Measurements from ENCODE around the gene AXIN1.
"Not testable (repeated sequence)": the region's sequence is repeated elsewhere in the genome, so short reads cannot be mapped to it uniquely, and the experiment has no call there.

Gene AXIN1

DNA sequence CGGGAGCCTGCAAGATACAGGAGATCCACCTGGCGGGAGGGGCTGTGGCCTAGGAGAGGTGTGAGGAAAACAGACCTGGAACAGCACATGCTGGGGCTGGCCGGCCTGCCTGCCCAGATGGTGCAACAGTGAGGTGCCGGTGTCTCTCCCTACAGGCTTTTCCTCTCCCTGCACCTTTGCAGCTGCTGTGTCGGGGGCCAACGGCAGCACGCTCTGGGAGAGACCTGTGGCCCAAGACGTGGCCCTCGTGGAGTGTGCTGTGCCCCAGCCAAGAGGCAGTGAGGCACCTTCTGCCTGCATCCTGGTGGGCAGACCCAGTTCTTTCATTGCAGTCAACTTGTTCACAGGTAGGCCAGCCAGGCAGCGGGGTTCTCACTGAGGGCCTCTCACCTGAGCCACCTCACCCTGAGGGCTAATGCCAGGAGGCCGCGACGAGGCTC lies 92.7 kb downstream of the AXIN1 start:
- FAIRE-seq: no peak
- TF ChIP-seq POLR2A (IDR thresholded peaks at IDR 0.05; ENCODE audit: low read depth, low read length) (no peak), POLR2AphosphoS5 (IDR thresholded peaks at IDR 0.05; ENCODE audit: low read depth, low read length) (no peak), TAF1 (IDR thresholded peaks at IDR 0.05; ENCODE audit: borderline replicate concordance, low read depth, low read length) (no peak)
- DNase-seq (ENCODE audit: insufficient read length): no peak

DNA sequence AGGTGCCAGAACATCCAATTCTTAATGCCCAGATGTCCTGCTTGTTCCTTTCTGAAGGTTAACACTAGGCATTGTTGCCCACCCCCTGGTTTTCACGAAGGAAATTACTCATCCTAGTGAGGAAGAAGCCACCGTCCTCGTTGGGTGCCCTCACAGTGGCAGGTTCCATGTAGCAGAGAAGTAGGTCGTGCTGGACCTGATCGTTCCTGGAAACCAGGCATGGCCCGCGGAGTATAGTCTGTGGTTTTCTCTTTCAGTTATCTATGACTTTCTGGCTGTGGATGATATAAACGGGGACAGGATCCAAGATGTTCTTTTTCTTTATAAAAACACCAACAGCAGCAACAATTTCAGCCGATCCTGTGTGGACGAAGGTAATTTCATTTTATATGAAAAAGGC lies 93.3 kb downstream of the AXIN1 start:
- DNase-seq (ENCODE audit: insufficient read length) (no peak), FAIRE-seq (no peak)
- TF ChIP-seq TAF1 (IDR thresholded peaks at IDR 0.05; ENCODE audit: borderline replicate concordance, low read depth, low read length): no peak
- TF ChIP-seq POLR2A (IDR thresholded peaks at IDR 0.05; ENCODE audit: low read depth, low read length): no peak
- TF ChIP-seq POLR2AphosphoS5 (IDR thresholded peaks at IDR 0.05; ENCODE audit: low read depth, low read length): no peak

DNA sequence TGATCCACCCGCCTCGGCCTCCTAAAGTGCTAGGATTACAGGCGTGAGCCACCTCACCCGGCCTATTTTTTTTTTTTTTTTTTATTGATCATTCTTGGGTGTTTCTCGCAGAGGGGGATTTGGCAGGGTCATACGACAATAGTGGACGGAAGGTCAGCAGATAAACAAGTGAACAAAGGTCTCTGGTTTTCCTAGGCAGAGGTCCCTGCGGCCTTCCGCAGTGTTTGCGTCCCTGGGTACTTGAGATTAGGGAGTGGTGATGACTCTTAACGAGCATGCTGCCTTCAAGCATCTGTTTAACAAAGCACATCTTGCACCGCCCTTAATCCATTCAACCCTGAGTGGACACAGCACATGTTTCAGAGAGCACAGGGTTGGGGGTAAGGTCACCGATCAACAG lies 94.4 kb downstream of the AXIN1 start:
- not testable (repeated sequence) for DNase-seq (ENCODE audit: insufficient read length); FAIRE-seq

DNA sequence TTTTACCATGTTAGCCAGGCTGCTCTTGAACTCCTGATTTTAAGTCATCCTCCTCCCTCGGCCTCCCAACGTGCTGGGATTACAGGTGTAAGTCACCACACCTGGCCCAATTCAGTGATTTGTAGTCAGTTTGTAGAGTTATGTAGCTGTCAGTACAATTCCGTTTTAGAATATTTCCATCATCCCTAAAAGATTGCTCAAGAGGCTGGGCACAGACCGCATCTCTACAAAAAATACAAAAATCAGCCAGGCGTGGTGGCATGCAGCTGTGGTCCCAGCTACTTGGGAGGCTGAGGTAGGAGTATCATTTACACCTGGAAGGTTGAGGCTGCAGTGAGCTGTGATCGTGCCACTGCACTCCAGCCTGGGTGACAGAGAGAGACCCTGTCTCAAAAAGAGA lies 97.3 kb downstream of the AXIN1 start:
- FAIRE-seq: no peak
- no peak for DNase-seq (ENCODE audit: insufficient read length)
- TF ChIP-seq POLR2AphosphoS5 (IDR thresholded peaks at IDR 0.05; ENCODE audit: low read depth, low read length): no peak
- TF ChIP-seq POLR2A (IDR thresholded peaks at IDR 0.05; ENCODE audit: low read depth, low read length): no peak
- no peak for TF ChIP-seq TAF1 (IDR thresholded peaks at IDR 0.05; ENCODE audit: borderline replicate concordance, low read depth, low read length)

DNA sequence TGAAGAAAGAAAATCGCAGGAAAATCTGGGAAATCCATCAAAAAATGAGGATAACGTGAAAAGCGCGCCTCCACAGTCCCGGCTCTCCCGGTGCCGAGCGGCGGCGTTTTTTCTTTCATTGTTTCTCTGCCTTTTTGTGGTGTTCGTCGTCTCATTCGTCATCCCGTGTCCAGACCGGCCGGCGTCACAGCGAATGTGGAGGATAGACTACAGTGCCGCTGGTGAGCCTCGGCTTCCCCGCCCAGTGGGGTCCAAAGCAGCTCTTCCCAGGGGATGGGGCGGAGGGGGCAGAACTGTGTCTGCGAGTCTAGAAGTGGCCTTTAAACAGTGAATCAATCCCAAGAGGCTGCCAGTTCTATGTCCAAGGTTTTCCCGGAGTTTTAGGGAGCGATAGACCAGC lies 98.1 kb downstream of the AXIN1 start:
- TF ChIP-seq POLR2A (IDR thresholded peaks at IDR 0.05; ENCODE audit: low read depth, low read length) (no peak), TAF1 (IDR thresholded peaks at IDR 0.05; ENCODE audit: borderline replicate concordance, low read depth, low read length) (no peak), POLR2AphosphoS5 (IDR thresholded peaks at IDR 0.05; ENCODE audit: low read depth, low read length) (no peak)
- no peak for DNase-seq (ENCODE audit: insufficient read length)
- FAIRE-seq: no peak

DNA sequence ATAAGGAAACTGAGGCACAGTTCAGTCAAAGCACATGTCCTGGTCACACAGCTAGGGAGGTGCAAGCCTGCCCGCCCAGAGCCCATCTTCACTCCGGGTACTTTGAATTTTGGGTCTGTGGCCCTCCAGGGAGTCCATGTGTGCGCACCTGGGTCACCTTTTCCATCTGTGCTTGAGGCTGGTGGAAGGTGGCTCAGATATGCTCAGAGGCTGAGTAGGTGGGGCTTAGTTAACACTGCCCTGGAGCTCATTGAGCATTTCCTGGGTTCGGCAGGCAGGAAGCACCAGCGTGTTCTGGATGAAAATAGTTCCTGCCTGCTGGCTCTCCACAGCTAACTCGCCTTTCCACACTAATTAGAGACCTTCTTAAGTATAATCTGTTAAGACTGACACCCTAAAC lies 98.7 kb downstream of the AXIN1 start:
- TF ChIP-seq POLR2AphosphoS5 (IDR thresholded peaks at IDR 0.05; ENCODE audit: low read depth, low read length): no peak
- no peak for TF ChIP-seq POLR2A (IDR thresholded peaks at IDR 0.05; ENCODE audit: low read depth, low read length)
- TF ChIP-seq TAF1 (IDR thresholded peaks at IDR 0.05; ENCODE audit: borderline replicate concordance, low read depth, low read length): no peak
- no peak for FAIRE-seq

DNA sequence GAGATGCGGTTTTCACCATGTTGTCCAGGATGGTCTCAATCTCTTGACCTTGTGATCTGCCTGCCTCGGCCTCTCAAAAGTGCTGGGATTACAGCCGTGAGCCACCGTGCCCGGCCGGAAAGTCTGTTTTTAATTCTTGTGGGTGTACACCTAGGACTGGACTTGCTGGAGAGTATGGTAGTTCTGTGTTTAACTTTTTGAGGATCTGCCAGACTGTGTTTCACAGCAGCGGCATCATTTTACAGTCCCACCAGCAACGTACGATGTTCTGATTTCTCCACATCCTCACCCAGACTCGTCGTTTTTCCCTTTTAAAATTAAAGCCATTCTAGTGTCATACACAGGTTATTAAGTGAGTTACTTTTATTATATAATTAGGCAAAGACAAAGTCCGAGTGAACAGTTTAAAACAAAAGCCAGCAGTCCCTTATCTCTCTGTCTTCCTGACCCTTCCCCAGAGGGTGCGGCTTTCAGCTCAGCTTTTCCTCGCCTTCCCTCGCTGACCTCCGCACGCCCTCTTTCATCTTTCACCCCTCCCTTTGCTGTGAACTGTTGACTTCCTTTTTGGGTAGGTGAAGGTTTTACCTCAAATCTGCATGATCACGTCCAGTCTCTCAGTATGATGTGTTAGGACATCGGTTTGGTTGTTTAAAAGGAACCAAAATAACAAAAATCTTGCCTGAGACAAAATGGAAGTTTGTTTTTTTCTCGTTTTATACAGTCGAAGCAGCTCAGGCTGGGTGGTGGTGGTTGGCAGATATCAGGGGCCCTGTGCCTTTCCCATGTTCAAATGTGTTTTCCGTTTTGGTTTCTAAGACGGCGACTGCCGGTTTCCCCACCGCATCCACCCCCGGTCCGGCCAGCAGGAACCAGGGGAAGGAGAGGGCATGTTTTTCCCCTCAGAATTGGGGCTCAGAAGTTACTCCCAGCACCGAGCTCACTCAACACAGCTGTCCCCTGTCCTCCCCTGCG lies 99.9 kb downstream of the AXIN1 start:
- FAIRE-seq (peak; percentile 88), DNase-seq (ENCODE audit: insufficient read length) (peak; percentile 63)

More for the DNA sequence above, 98.7 kb downstream of the AXIN1 start:
- DNase-seq (ENCODE audit: insufficient read length): no peak

DNA sequence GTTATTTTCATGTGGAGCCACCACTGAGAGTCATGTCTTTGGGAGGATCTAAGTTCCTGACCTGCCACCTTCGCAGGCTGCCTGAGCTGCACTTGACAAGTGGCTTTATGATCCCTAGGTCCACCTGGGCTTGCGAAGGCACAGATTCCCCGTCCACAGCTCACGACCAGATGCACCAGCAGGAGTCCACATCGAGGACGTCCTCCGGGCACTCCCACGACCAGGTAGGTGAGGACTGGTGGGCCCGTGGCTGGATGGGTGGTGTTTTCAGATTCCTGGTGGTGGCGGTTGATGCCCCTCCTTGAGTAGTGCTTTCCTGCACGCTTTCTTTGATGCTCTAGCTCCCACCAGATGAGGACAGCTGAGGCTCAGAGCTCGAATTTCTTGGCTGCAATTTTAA lies 103.1 kb downstream of the AXIN1 start:
- no peak for TF ChIP-seq POLR2AphosphoS5 (IDR thresholded peaks at IDR 0.05; ENCODE audit: low read depth, low read length)
- TF ChIP-seq TAF1 (IDR thresholded peaks at IDR 0.05; ENCODE audit: borderline replicate concordance, low read depth, low read length): no peak
- no peak for TF ChIP-seq POLR2A (IDR thresholded peaks at IDR 0.05; ENCODE audit: low read depth, low read length)
- DNase-seq (ENCODE audit: insufficient read length): no peak
- no peak for FAIRE-seq

More for the DNA sequence above, 99.9 kb downstream of the AXIN1 start:
- no peak for TF ChIP-seq POLR2A (IDR thresholded peaks at IDR 0.05; ENCODE audit: low read depth, low read length)
- no peak for TF ChIP-seq POLR2AphosphoS5 (IDR thresholded peaks at IDR 0.05; ENCODE audit: low read depth, low read length)
- TF ChIP-seq TAF1 (IDR thresholded peaks at IDR 0.05; ENCODE audit: borderline replicate concordance, low read depth, low read length): no peak

DNA sequence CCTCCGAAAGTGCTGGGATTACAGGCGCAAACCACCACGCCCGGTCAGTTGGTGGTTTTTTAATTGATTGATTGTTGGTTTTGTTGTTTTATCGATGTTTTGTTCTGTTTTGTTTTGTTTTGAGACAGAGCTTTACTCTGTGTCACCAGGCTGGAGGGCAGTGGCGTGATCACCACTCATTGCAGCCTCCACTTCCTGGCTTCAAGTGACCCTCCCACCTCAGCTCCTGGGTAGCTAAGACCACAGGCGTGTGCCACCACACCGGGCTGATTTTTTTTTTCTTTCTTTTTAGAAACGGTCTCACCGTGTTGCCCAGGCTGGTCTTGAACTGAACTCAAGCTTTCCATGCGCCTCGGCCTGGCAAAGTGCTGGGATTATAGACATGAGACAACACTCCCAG lies 105.5 kb downstream of the AXIN1 start:
- no peak for DNase-seq (ENCODE audit: insufficient read length)
- TF ChIP-seq TAF1 (IDR thresholded peaks at IDR 0.05; ENCODE audit: borderline replicate concordance, low read depth, low read length) (no peak), POLR2A (IDR thresholded peaks at IDR 0.05; ENCODE audit: low read depth, low read length) (no peak), POLR2AphosphoS5 (IDR thresholded peaks at IDR 0.05; ENCODE audit: low read depth, low read length) (no peak)
- FAIRE-seq: no peak

DNA sequence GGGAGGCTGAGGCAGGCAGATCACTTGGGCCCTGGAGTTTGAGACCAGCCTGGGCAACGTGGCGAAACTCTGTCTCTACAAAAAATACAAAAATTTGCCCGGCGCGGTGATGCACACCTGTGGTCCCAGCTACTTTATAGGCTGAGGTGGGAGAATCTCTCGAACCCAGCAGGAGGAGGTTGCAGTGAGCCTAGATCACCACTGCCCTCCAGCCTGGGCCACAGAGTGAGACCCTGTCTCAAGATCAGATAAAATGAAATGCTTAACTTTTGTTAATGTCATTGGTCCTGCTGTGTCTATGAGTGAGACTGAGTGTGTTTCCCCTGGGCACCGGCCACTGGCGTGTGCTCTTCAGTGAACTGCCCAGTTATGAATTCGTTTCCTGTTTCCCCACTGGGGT lies 107.4 kb downstream of the AXIN1 start:
- no peak for TF ChIP-seq POLR2A (IDR thresholded peaks at IDR 0.05; ENCODE audit: low read depth, low read length)
- TF ChIP-seq POLR2AphosphoS5 (IDR thresholded peaks at IDR 0.05; ENCODE audit: low read depth, low read length): no peak
- TF ChIP-seq TAF1 (IDR thresholded peaks at IDR 0.05; ENCODE audit: borderline replicate concordance, low read depth, low read length): no peak
- DNase-seq (ENCODE audit: insufficient read length) (no peak), FAIRE-seq (no peak)

DNA sequence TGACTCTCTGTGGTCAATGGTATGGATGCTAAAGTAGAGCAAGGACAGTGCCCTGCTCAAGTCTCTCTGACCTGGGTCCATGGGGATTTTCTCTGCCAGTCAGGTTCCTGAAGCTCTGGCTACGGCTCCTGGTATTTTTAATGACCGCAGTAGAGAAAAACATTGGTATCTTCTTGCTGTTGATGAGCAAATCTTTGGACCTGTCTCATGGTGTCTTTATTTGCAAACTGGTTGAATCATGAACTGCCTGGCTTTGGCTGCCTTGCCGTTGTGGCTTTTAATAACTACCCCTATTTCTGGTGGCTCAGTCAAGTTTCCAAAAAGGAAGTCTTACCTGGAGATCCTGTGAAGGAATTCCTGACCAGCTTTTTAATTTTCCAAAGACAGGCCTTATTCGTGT lies 109.2 kb downstream of the AXIN1 start:
- FAIRE-seq: no peak
- DNase-seq (ENCODE audit: insufficient read length): no peak
- TF ChIP-seq TAF1 (IDR thresholded peaks at IDR 0.05; ENCODE audit: borderline replicate concordance, low read depth, low read length) (no peak), POLR2A (IDR thresholded peaks at IDR 0.05; ENCODE audit: low read depth, low read length) (no peak)

DNA sequence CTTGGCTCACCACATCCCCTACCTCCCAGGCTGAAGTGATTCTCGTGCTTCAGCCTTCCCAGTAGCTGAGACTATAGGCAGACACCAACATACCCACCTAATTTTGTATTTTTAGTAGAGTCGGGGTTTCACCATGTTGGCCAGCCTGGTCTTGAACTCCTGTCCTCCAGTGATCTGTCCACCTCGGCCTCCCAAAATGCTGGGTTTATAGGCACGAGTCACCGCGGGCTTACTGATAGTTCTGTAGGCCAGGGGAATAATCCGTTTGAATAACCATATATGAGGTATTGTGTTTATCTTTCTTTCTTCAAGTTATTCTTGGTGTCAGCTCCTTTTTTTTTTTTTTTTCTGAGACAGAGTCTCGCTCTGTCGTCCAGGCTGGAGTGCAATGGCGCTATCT lies 110.2 kb downstream of the AXIN1 start:
- DNase-seq (ENCODE audit: insufficient read length) (no peak), FAIRE-seq (no peak)
- no peak for TF ChIP-seq POLR2AphosphoS5 (IDR thresholded peaks at IDR 0.05; ENCODE audit: low read depth, low read length)
- TF ChIP-seq TAF1 (IDR thresholded peaks at IDR 0.05; ENCODE audit: borderline replicate concordance, low read depth, low read length): no peak
- TF ChIP-seq POLR2A (IDR thresholded peaks at IDR 0.05; ENCODE audit: low read depth, low read length): no peak

Data from GM12892 (cell line).